ENCODE measurements around the gene CTNNBIP1.

Gene CTNNBIP1

GRCh38 chr1:9903801-9904527 is 6.1 kb downstream of the CTNNBIP1 start:
- DNase-seq = no peak

- DNase-seq = no peak
These were observed 8.0 kb downstream of the CTNNBIP1 start for GRCh38 chr1:9902060-9902452.

DNA sequence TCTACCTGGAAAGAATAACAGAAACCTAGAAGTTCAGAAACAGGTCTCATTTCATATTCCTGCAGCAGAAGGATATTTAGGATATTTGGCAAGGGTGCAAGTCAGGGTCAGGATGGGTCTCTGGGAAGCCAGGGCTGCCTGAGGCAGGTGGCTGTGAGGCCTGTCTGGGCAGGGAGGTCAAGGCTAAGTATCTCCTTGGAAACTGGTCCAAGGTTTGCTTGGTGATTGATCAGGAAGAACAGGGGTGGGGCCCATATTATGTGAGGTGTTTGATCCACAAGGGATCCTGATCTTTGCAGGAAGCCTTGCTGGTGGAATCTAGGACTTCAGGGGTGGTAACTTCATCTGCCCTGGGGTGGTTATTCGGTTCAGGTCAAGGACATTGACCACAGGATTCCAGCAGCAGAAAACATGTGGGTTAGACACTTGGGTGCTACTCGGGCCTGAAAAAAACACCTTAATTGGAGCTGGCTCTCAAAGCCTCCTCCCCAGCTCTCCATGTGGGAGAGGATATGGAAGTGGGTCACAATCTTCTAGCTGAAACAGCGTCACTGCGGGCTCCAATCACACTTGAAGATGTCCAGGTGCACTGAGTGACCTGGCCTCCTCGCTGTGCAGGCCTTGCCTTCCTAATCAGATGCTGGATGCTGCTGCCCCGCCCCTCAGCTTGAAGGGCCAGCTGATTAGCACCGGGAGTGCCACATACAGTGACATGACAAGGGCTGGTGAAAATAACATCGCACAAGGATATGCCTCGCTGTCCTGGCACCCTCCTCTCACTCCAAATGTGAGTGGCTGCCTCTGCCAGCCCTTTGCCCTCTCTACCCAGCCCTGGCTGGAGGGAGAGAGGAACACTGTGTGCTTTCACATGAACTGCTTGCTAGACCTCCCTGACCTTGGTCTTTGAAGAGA is 8.7 kb downstream of the CTNNBIP1 start:
- DNase-seq = no peak

DNA sequence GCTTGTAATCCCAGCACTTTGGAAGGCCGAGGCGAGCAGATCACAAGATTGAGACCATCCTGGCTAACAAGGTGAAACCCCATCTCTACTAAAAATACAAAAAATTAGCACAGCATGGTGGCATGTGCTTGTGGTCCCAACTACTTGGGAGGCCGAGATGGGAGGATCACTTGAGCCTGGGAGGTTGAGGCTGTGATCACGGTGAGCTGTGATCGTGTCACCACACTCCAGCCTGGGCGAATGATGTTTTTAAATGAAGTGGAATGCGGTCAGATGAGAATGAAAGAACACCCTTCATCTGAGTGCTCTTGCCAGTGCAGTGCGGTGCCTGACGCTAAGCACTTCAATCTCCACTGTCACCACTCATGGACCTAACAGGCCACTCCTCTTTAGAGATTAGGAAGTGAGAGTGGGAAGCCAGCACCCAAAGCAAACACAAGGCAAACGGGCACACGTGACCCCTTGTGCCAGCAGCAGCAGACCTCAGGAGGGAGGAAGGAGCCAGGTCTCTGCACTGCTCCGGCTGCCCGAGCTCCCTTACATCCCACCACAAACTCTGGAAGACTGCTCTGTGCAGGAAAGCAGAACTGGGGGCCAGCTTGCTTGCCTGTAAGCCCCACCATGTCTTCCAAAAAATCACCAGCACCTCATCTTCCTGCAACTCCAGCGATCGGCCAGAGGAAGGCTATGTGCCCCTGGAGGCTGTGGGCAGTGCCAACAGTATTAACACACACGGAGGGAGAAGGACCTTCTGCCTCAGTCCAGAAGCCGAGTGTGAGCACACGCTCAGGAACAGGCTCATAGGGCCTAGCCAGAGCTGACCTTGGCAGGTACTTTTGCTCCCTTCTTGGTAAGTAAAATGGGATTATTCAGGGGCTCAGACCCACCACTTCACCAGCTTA is 9.7 kb downstream of the CTNNBIP1 start:
- DNase-seq = no peak

DNA sequence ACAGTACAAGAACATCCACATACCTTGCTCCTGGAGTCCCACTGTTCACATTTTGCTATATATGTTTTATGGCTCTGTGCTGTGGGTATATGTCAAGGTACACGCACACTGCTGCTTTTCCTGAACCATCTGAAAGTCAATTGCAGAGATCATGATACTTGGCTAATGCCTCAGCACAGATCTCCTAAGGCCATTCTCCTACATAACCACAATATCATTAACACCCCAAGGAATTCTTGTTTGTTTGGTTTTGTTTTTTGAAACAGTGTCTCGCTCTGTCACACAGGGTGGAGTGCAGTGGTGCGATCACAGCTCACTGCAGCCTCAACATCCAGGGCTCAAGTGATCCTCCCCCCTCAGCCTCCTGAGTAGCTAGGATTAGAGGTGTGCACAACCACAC is 16.0 kb downstream of the CTNNBIP1 start:
- no peak for DNase-seq

GRCh38 chr1:9892563-9893528 is 17.2 kb downstream of the CTNNBIP1 start:
- no peak for DNase-seq

- no peak for DNase-seq
These were observed 18.9 kb downstream of the CTNNBIP1 start for GRCh38 chr1:9891207-9891606.

GRCh38 chr1:9890224-9890731 is 19.8 kb downstream of the CTNNBIP1 start:
- no peak for DNase-seq

DNA sequence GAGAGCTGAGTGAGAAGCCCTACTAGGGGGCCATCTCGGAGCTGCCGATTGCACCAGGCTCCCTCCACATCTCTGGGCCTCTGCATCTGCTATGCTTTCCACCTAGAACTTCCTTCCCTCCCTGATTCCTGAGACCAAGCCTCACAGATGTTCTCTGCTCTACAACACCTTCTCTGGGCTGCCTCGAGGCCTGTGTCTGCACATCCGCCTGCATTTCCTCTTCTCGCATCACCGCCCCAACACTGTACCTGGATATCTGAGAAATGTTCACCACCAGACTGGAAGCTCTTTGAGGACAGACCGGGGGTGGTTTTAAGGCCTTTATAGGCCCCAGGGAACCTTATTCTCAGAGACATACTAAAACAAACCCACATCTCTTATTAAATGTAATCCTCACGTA is 20.7 kb downstream of the CTNNBIP1 start:
- no peak for DNase-seq

GRCh38 chr1:9888886-9889285 is 21.2 kb downstream of the CTNNBIP1 start:
- no peak for DNase-seq

DNA sequence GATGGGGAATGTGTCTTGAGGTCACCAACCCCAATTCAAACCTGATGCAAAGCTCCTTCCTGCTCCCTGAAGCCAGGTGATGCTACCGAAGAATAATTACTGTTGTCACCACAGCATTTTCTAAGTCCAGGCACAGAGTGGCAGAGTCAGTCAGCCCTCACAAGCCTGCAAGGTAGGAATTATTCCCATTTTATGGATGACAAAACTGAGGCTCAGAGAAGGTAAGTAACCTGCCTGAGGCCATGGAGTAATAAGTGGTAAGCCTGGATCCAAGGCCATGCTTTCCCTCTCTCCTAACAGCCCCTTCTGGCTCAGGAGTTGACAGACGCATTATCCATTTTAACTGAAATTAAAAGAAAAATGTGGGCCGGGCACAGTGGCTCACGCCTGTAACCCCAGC is 23.0 kb downstream of the CTNNBIP1 start:
- no peak for DNase-seq

DNA sequence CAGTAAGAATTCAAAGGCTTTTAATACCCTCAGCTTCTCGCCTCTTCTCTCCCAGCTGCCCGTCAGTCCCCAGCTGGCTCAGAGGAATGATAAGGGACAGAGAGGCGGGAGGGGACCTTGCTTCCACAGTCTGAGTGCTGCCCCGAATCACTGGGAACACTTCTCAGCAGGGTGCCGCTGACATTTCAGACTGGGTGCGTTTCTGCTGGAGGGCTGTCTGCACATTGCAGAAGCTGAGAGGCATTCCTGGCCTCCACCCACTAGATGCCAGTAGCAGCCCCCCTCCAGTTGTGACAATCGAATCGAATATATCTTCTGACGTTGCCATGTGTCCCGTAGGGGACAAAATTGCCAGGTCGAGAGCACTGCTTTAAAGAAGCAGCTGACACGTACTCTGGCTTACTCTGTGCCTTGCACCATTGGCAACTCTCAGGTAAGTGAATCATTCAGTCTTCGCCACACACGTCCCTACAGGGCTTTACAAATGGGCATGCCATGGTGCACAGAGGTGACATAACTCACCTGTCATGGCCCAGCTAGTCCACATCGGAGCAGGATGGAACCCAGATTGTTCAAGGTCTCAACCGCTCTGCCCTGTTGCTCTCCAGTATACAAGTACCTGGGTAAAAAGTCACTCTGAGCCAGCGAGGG is 23.9 kb downstream of the CTNNBIP1 start:
- no peak for DNase-seq

GRCh38 chr1:9884805-9885204 is 25.3 kb downstream of the CTNNBIP1 start:
- no peak for DNase-seq

- no peak for DNase-seq
These were observed 26.3 kb downstream of the CTNNBIP1 start for GRCh38 chr1:9883585-9884449.

DNA sequence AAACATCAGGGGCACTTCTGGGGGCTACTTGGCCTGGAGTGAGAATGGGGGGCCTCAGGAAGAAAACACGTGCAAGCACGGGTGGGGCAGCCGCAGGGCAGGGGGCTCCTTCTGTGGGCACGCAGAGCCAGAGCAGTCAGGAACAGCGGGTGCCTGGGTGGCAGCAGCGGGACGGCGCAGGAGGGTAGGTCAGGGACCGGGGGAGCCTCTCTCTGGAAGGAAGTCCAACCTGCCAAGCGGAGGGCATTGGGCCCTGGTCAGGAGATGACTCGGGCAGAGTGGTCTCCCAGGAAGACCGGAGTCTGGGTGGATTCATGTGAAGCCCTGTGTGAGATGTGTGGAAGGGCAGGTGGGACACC is 27.1 kb downstream of the CTNNBIP1 start:
- DNase-seq = no peak

DNA sequence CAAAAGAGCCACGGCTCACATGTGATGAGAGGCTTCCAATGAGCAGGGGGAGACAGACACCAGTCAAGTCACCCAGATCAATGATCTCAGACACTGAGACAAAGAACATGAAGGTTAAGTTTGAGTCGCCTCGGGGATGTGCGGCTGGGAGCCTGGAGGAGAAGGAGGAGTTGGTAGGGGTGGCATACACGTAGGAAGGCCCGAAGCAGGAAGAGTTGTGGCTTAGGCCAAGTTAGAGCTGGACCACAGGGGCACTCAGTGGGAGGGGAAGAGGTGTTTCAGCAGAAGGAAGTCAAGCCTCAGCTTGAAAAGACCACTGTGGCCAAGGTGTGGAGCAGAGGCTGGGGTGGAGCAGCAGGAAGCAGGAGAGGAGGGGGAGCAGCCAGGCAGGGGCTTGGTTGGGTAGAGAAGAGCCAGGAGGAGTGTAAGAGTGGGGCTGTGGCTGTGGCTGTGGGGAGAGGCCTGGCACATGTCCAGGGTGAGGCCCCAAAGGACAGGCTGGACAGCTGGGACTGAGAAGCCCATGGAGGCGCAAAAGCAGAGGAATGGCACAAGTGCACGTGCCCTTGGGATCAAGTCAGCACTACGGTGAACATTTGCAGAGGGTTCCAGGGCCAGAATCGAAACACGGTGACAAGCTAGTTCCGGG is 27.6 kb downstream of the CTNNBIP1 start:
- no peak for DNase-seq

DNA sequence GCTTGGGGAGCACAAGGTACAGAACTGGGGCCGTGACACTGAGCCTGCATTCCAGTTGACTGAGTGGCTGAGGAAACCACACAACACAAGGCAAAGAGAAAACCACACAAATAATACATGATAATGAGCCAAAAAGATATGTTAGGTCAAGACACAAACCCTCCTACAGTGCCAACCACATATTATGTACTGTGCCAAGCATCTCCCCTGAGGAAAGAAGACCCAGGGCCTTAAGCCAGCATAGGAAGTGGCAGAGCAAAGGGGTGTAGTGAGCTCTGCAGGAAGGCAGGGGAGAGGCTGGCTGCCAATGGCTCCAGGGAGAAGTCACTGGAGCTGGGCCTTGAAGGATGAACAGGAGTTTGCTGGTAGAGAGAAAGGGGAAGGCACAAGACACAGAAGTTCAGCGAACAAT is 28.2 kb downstream of the CTNNBIP1 start:
- no peak for DNase-seq

DNA sequence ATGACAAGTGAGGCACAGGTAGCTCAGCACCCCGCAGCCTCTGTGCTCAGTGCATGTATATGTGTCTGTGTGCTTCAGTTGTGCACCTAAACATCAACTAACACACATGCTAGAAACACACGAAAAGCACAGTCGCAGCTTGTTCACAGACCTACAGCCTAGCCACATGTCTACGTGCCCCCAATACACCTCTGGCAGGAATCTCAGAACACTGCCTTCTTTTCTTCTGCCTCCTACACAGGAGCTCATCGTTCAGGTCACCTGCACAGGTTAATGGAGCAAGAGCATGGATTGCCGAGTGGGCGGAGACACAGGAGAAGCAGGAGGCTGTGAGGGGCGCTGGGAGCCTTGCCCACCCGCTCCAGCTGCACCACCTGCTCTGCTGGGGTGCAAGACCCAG is 31.7 kb downstream of the CTNNBIP1 start:
- DNase-seq = no peak

DNA sequence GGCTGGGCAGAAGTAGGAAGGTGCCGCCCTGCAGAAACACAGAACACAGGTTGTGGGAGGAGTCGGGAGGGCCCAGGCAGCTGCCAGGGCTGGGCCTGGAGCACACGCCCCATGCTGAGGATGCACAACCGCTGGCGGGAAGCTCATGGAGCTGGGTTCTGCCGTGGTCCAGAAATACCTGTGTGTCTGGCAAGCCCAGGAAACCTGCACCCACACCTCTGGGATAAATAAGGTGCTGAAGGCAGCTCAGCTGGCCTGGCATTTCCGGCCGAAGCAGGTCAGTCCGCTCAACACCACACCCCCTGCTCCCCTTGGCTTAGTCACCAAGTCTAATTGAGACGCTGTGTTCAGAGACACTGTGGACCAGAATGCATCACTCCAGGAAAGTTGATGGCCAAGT is 32.1 kb downstream of the CTNNBIP1 start:
- no peak for DNase-seq

DNA sequence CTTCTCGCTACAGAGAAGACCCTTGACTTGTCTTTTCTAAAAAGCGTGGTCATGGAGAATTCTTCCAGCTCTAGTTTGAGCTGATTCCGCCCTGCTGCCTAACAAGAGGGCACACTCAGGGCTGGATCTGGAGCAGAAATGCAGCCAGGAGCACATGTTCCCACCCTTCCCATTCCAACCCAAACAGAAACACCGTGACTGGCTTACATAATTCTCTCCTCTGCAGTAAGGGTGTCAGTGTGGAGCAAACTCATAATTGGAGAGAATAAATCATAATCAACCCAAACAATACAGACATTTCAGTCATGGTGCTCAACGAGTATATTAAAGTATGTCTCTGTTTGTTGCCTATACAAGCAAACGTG is 34.5 kb downstream of the CTNNBIP1 start:
- no peak for DNase-seq
